ENCODE measurements around the gene C20orf202.
A peak's percentile ranks its signal among the peaks of the same experiment; 100 is the strongest.

The C20orf202 gene

DNA sequence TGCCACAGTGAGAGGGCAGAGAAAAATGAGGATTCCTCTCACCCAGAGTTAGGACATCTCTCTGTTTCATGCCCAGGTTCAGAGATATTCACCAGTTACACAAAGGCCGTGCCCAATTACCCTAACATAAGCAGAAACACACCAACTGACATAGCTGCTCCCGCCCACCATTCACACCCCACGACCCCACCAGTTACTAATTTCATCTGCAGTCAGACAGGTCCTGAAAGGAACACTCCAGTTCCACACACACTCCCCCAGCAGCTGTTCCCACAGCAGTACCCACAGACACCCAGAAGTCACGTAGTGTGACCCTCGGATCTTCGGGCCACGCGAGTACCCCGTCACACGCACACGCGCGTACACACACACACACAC is 19.0 kb upstream of the C20orf202 start:
- DNase-seq (ENCODE audit: extremely low read depth, insufficient read length) = no peak
- TF ChIP-seq, protein P1, sequence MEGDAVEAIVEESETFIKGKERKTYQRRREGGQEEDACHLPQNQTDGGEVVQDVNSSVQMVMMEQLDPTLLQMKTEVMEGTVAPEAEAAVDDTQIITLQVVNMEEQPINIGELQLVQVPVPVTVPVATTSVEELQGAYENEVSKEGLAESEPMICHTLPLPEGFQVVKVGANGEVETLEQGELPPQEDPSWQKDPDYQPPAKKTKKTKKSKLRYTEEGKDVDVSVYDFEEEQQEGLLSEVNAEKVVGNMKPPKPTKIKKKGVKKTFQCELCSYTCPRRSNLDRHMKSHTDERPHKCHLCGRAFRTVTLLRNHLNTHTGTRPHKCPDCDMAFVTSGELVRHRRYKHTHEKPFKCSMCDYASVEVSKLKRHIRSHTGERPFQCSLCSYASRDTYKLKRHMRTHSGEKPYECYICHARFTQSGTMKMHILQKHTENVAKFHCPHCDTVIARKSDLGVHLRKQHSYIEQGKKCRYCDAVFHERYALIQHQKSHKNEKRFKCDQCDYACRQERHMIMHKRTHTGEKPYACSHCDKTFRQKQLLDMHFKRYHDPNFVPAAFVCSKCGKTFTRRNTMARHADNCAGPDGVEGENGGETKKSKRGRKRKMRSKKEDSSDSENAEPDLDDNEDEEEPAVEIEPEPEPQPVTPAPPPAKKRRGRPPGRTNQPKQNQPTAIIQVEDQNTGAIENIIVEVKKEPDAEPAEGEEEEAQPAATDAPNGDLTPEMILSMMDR (IDR thresholded peaks at IDR 0.05; ENCODE audit: insufficient read depth, low read length, poor library complexity, severe bottlenecking) = no peak
- peaks cover 4% of the 10 kb centered on the region; the same call in 1 of the 2 replicates for H3K27me3 ChIP-seq (replicated peaks; ENCODE audit: control insufficient read depth, insufficient read depth, low read length)
- no peak overlapping the region for H3K4me3 ChIP-seq (replicated peaks; ENCODE audit: low read depth, low read length)
- no peaks in the 10 kb centered on the region for H3K36me3 ChIP-seq (ENCODE audit: control insufficient read depth, insufficient read depth, low read length)

DNA sequence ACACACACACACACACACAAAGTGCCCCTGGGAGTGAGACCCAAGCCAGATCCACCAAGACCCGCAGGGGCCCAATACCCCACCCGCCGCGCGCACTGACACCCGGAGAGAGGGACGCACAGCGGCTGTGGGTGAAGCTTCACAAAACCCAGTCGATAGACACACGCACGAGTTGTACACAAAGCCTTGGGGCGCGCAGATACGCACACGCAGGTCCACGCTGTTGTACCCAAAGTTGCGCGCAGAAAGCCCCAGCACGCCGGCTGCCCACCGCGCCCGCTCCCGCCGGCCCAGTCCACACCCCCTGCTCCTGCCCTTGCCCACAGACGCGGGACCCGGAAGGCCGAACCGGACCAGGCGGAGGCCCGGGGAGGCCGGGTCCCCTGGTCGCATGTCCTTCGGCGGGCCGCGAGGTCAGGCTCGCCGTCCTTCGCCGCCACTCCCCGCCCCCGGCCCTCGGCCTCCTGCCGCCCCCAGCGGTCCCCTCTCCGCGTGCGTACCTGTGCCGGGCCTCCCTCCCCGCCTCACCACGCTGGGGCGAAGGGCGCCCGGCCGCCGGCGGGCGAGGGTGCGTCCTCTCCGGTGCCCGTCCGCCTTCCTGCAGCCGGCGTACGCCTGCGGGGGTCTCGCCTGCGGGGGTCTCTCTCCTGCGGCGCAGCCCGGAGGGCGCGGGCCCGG is 18.5 kb upstream of the C20orf202 start, which contains the start of gene TMEM74B:
TMEM74B (minus strand) TSS at position 344 of the 678 bp plus-strand sequence. CDS start 1,180 bp downstream, outside the sequence.
- Histone ChIP-seq H3K4me3 (replicated peaks; ENCODE audit: low read depth, low read length) (peak within 1 kb of the TSS; percentile 42), H3K27me3 (replicated peaks; ENCODE audit: control insufficient read depth, insufficient read depth, low read length) (peaks cover 4% of the 10 kb centered on the region; the same call in 1 of the 2 replicates), H3K36me3 (ENCODE audit: control insufficient read depth, insufficient read depth, low read length) (no peaks in the 10 kb centered on the region)
- TF ChIP-seq, protein P1 (IDR thresholded peaks at IDR 0.05; ENCODE audit: insufficient read depth, low read length, poor library complexity, severe bottlenecking) = no peak
- no peak for DNase-seq (ENCODE audit: extremely low read depth, insufficient read length)

DNA sequence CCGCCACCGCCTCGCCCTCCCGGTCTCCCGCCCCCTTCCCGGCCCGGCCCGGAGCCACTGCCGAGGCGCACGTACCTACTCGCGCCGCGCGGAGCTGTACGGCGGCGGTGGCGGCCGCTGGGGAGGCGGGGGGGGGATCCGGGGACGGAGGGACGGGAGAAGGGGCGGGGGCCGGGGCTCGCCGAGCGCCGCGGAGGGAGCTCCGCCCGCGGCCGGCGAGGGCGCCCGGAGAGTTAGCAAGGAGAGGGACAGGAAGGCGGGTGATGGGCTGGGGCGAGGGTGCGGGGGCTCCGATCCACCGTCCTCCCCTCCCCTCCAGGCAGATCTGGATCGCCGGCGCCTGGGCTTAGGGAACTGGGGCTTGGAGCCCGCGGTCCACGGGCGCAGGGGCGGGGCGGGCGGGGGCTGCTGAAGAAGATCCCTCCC is 17.9 kb upstream of the C20orf202 start:
- peaks cover 4% of the 10 kb centered on the region; the same call in 1 of the 2 replicates for H3K27me3 ChIP-seq (replicated peaks; ENCODE audit: control insufficient read depth, insufficient read depth, low read length)
- TF ChIP-seq, protein P1 (IDR thresholded peaks at IDR 0.05; ENCODE audit: insufficient read depth, low read length, poor library complexity, severe bottlenecking) = no peak
- no peak for DNase-seq (ENCODE audit: extremely low read depth, insufficient read length)
- H3K4me3 ChIP-seq (replicated peaks; ENCODE audit: low read depth, low read length) = peak overlapping the region; percentile 42
- no peaks in the 10 kb centered on the region for H3K36me3 ChIP-seq (ENCODE audit: control insufficient read depth, insufficient read depth, low read length)

DNA sequence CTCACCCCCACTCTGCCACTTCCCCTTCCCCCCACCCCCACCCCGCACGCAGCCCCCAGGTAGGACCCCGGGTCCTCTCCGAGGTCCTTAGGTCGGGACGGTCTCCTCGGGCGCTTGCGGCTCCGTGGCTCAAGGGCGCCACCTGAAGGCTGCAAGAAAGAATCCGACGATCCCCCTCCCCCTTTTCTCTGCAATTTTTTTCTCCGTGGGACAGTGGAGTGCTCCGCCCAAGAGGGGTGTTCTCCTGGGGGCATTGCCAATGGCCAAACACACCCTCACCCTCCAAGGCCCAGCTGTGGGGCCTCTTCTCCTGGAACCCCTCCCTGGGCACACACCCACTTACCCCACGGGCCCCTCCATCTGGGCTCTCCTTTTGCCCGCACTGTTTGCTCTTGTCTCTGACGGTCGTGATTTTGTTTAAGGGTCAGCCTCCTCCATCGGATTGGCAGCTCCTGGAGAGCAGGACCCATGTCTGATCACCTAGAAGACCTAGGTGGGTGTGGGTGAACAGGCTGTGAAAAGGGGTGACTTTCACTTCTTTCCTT is 17.4 kb upstream of the C20orf202 start:
- H3K4me3 ChIP-seq (replicated peaks; ENCODE audit: low read depth, low read length) = peak overlapping the region; percentile 42
- H3K36me3 ChIP-seq (ENCODE audit: control insufficient read depth, insufficient read depth, low read length) = no peaks in the 10 kb centered on the region
- no peak for DNase-seq (ENCODE audit: extremely low read depth, insufficient read length)
- TF ChIP-seq, protein P1 (IDR thresholded peaks at IDR 0.05; ENCODE audit: insufficient read depth, low read length, poor library complexity, severe bottlenecking) = peak; percentile 73
- peaks cover 4% of the 10 kb centered on the region; the same call in 1 of the 2 replicates for H3K27me3 ChIP-seq (replicated peaks; ENCODE audit: control insufficient read depth, insufficient read depth, low read length)

DNA sequence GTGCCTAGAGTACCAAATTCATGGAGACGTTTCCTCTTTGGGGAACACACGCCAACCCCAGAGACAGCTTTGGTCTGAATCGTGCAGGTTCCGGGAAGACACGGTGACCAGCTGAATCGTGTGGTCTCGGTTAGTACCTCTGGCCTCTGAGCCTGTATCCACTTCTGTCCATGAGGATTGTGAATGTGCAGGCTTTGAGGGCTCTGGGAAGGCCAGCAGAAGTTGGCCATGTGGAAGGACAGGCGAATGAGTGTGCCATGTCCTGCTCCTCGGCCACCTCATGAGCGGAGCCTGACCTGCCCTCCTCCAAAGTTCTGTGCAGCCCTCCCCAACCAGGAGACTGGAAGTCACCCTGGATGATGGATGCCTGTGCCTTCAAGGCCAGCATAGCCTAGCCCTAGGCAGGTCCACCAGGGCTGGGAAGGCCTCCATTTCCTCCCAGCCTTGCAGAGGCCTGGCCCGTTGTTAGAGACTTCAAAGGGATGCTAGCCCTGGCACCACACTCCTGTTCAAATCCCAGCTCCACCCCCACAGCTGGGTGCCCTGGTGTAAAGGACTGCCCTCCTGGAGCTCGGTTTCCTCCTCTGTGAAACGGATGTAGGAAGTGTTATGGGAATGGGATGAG is 16.8 kb upstream of the C20orf202 start:
- no peak for DNase-seq (ENCODE audit: extremely low read depth, insufficient read length)
- Histone ChIP-seq H3K27me3 (replicated peaks; ENCODE audit: control insufficient read depth, insufficient read depth, low read length) (peaks cover 4% of the 10 kb centered on the region; the same call in 1 of the 2 replicates), H3K36me3 (ENCODE audit: control insufficient read depth, insufficient read depth, low read length) (no peaks in the 10 kb centered on the region), H3K4me3 (replicated peaks; ENCODE audit: low read depth, low read length) (no peak overlapping the region)
- TF ChIP-seq, protein P1 (IDR thresholded peaks at IDR 0.05; ENCODE audit: insufficient read depth, low read length, poor library complexity, severe bottlenecking) = no peak
